GM12878 (cell line): ENCODE data around the gene FBXO17.

Experiments used
- EZH2 ChIP-seq: IDR thresholded peaks from 2 replicates; pipeline ENCODE4 v1.6.1; 2012; ENCODE audit warnings: low read depth, mild to moderate bottlenecking, control low read depth, inconsistent platforms, low read length, borderline replicate concordance; ENCODE audit not compliant: control insufficient read depth
- FOXK2 ChIP-seq: fragments of 450-650 bp; IDR thresholded peaks from 2 replicates; pipeline ENCODE4 v1.6.1; 2017; ENCODE audit warnings: mild to moderate bottlenecking, moderate library complexity
- PAX8 ChIP-seq: fragments of 450-650 bp; IDR thresholded peaks from 2 replicates; pipeline ENCODE4 v1.6.1; 2017; ENCODE audit warnings: mild to moderate bottlenecking, moderate library complexity
- RBBP5 ChIP-seq: fragments of 200-600 bp; sonication (generic); conservative IDR thresholded peaks from 2 replicates; pipeline ENCODE4 v1.6.1; 2016
- RFX5 ChIP-seq: IDR thresholded peaks from 2 replicates; pipeline ENCODE4 v1.6.1; 2011; ENCODE audit warnings: low read depth, low read length, improper control_type of control experiment
- TAF1 ChIP-seq: IDR thresholded peaks from 2 replicates; pipeline ENCODE4 v1.6.1; 2011; ENCODE audit warnings: mild to moderate bottlenecking, low read depth, low read length, borderline replicate concordance
- TF ChIP-seq, protein P1 (sequence below), 3 experiments: IDR thresholded peaks in 2 of 3; conservative IDR thresholded peaks in 1 of 3; 2 replicates each; pipeline ENCODE4 v1.5.1; 2011; ENCODE audit warnings: low read depth in 3 of 3, low read length in 3 of 3, mild to moderate bottlenecking in 3 of 3, control low read depth in 2 of 3, moderate library complexity in 2 of 3, inconsistent platforms in 1 of 3, mixed read lengths in 1 of 3; ENCODE audit not compliant: control insufficient read depth in 2 of 3, insufficient read depth in 1 of 3; ENCODE audit errors: extremely low read depth in 1 of 3

DNA sequence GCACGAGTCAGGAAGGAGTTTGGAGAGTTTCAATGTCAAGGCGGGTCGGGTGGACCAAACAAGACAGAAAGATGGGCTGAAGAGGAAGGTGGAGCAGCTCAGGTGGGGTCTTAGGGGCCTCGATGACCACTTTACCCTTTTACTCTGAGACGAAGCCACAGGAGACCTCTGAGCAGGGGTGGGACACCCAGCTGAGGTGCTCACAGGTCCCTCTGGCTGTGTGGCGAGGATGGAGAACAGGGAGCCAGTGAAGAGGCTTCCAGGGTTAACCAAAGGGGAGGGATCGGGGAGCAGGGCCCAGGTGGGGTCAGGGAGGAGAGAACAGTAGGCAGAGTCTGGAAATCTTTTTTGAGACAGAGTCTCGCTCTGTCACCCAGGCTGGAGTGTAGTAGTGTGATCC, 61.6 kb downstream of the FBXO17 start:
- TF ChIP-seq RBBP5 (no peak), EZH2 (no peak), FOXK2 (no peak), RFX5 (no peak), PAX8 (no peak), TAF1 (no peak)
- TF ChIP-seq, protein P1, sequence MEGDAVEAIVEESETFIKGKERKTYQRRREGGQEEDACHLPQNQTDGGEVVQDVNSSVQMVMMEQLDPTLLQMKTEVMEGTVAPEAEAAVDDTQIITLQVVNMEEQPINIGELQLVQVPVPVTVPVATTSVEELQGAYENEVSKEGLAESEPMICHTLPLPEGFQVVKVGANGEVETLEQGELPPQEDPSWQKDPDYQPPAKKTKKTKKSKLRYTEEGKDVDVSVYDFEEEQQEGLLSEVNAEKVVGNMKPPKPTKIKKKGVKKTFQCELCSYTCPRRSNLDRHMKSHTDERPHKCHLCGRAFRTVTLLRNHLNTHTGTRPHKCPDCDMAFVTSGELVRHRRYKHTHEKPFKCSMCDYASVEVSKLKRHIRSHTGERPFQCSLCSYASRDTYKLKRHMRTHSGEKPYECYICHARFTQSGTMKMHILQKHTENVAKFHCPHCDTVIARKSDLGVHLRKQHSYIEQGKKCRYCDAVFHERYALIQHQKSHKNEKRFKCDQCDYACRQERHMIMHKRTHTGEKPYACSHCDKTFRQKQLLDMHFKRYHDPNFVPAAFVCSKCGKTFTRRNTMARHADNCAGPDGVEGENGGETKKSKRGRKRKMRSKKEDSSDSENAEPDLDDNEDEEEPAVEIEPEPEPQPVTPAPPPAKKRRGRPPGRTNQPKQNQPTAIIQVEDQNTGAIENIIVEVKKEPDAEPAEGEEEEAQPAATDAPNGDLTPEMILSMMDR (IDR thresholded peaks at IDR 0.05 in 2 of 3, conservative IDR thresholded peaks at IDR 0.05 in 1 of 3; ENCODE audit: control insufficient read depth in 2 of 3, extremely low read depth in 1 of 3, insufficient read depth in 1 of 3, low read depth in 3 of 3, low read length in 3 of 3) = no peak
